GM18858 (cell line): ENCODE data around the gene LUC7L2.
"Not testable (repeated sequence)": the region's sequence is repeated elsewhere in the genome, so short reads cannot be mapped to it uniquely, and the experiment has no call there.

Source experiments
- ATAC-seq: cut with Tn5 transposase; IDR thresholded peaks from one replicate; pipeline ENCODE4 v1.9.1; 2021; ENCODE audit not compliant: unreplicated experiment

The LUC7L2 gene, protein sequence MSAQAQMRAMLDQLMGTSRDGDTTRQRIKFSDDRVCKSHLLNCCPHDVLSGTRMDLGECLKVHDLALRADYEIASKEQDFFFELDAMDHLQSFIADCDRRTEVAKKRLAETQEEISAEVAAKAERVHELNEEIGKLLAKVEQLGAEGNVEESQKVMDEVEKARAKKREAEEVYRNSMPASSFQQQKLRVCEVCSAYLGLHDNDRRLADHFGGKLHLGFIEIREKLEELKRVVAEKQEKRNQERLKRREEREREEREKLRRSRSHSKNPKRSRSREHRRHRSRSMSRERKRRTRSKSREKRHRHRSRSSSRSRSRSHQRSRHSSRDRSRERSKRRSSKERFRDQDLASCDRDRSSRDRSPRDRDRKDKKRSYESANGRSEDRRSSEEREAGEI

DNA sequence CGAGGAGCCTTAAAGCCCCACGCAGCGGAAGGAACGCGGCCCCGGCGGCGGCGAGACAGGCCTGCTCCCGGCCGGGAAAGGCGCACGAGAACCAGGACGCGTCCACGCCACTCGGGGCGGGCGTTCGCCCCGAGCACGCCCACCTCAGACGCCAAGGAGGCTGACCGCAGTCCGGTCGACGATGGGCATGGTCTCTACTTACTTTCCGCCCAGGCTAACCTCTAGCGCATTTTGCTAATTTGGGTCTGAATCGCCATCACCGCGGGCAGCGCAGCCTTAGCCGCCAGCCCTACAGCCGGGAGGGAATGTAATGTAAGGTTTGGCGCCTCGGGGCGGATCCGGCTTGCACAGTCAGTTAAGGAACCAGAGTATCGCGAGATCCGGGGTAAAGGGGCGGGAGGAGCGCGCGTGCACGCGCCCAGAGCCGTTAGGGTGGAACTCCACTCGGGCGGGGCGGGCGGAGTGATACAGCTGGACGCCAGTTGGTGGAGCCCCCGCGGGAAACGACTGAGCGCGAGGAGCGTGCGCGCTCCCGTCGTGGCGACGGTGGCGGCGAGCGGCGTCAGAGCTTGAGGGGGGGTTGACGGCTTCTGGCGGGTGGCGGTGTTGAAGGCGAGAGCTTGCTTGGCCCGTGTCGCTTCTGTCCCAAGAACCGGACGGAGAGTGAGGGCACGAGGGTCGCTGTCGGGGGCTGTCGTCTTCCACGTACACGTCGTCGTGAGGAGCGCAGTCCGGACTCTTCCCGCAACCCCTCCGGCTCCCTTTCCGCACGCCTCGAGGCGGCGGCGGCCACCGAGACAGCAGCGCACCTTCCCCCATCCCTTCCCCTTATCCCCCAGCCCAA, at the start of gene LUC7L2:
LUC7L2 (plus strand) TSS at position 529 of the 844 bp plus-strand sequence. CDS start 368 bp downstream, outside the sequence.
- ATAC-seq, result peak; percentile 63

DNA sequence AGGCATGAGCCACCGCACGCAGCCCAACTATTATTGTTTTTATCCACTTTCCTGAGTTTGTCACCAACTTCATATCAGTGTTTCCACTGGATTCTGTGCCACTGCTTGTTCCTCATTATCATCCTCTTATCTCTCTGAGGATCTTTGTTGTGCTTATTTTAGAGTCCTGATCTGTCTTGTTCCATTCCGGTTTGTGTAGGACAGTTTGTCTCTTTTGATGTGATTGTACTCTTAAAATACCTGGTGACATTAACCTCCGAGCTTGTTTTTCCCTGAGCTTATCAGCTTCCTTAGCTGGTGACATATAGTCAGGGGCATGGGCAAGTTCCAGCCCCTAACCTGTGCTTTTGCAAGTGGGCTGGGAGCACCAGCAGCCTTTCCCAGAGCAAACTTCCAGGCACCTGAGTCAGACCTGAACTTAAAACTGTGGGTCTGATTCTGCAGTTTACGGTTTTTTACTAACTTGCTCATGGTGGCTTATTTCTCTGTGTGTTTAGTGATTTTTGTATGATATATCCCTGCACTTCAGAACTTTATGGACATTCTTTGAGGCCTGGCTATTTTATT, 41.7 kb upstream of the LUC7L2 start:
- no peak for ATAC-seq

DNA sequence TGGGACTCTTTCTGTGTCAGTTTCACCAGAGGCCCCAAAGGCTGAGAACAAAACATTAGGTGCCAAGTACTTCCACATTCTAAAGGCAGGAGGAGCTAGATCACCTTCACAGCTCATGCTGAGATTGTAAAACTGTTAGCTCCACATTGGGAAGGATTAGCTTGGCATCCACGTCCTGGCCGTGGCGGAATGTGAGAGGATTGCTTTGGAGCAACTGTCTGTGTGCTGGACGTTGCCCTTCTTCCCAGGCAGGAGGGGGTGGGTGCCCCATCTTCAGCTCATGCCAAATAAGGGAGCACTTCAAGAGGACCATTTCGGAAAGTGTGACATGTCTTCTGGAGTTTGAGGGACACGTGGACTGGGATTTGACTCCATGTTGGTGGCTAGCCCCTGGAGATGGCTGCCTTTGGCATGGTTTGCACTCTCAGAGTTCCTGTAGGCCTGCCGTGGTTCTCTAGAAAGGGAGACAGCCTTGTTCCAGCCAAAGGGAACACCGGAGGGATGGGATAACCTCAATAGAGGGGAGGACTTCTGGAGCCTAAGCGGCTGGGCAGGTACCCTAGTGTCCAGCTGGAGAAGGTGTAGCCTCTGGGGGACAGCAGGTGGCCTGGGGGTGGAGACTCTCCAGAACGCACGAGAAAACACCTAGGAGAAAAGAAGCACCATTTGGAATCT, 38.5 kb upstream of the LUC7L2 start:
- ATAC-seq, result no peak

DNA sequence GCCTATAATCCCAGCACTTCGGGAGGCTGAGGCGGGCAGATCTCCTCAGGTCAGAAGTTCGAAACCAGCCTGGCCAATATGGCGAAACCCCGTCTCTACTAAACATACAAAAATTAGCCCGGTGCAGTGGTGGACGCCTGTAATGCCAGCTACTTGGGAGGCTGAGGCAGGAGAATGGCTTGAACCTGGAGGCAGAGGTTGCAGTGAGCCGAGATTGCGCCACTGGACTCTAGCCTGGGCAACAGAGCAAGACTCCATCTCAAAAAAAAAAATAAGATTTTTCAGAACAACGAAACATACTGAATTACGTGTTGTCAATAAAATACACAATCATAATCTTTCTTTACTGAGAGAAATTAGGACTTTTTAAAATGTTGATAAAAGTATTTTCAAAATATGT, 35.0 kb upstream of the LUC7L2 start:
- not testable (repeated sequence) for ATAC-seq

DNA sequence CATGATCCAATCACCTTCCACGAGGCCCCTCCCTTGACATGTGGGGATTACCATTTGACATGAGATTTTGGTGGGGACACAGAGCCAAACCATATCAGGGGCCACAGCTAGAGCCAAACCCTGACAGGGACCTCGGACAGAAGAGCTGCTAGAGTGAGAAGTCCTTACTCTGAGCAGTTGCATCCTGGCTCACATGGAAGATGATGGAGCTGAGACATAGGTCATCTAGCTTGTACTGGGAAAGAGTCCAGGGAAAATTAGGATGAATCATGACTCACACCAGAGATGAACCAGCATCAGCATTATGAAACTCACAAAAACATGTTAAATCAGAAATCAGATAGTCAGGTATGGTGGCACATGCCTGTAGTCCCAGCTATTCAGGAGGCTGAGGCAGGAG, 31.3 kb upstream of the LUC7L2 start:
- ATAC-seq, result no peak

DNA sequence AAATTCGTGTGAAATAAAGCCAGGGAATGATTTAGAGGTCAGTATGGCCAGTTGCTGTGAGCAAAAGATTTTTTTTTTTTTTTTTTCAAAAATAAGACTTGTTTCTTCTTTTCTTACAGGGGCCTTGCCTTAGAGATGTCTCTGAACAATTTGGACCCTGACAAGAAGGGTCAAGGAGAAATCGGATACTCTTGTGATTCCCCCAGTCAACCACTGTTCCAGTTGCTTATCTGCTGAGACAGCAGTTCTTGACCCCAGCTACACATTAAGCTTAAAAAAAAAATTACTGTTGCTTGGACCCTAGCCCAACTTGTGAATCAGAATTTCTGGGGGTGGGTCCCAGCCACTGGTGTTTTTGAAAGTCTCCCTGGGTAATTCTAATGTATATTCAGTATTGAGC, 30.6 kb upstream of the LUC7L2 start:
- no peak for ATAC-seq

DNA sequence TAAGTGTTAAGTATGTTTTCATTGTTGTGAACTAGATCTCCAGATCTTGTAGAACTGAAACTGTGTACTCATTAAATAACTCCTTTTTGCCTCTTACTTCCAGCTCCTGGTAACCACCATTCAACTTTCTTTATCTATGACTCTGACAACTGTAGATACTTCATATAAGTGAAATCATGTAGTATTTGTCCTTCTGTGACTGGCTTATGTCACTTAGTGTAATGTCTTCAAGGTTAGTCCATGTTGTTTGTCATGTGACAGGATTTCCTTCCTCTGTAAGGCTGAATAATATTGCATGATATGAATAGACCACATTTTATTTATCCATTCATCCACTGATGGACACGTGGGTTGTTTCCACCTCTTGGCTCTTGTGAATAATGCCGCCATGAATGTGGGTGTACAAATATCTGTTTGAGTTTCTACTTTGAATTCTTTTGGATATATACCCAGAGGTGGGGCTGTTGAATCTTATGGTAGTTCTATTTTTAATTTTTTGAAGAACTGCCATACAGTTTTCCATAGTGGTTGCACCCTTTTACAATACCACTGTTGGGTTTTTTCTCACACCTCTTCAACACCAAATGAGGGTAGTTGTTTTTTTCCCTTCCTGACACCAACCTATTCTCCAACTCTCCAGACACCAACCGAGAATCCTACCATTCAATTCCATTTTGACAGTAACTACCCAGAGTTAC, 29.2 kb upstream of the LUC7L2 start:
- no peak for ATAC-seq

DNA sequence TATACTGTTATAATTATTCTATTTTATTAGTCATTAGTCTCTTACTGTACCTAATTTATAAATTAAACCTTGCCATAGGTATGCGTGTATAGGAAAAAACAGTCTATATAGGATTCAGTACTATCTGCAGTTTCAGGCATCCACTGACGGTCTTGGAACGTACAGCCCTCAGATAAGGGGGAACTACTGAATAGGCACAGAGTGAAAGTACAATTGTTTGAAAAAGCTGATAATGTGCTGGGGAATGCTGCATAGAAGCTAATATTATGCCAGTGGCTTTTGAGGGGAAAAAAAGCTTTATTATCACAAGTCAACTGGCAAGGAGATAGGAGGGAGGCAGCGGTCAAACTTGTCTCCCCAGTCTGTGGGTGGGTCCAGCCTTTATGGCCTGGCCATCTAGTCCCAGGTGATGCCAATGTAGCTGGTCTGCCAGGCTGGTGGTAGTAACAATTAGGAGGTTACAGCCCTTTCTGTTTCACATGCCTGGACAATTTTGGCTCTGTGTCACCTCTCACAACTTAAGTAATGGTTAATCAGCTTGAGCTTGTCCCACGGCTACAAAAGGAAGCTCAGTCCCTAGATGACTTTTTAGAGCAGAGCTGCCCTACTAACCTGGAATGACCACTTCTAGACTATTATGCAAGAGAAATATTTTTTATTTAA, 26.9 kb upstream of the LUC7L2 start:
- ATAC-seq, result no peak

DNA sequence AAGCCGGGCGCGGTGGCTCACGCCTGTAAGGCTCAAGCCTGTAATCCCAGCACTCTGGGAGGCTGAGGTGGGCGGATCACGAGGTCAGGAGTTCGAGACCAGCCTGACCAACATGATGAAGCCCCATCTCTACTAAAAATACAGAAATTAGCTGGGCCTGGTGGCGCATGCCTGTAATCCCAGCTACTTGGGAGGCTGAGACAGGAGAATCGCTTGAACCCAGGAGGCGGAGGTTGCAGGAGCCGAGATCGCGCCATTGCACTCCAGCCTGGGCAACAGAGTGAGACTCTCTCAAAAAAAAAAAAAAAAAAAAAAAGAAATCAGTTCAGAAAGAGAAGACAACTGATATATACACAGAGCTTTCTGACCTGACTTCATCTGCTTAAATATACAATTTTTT, 26.3 kb upstream of the LUC7L2 start:
- ATAC-seq, result not testable (repeated sequence)

DNA sequence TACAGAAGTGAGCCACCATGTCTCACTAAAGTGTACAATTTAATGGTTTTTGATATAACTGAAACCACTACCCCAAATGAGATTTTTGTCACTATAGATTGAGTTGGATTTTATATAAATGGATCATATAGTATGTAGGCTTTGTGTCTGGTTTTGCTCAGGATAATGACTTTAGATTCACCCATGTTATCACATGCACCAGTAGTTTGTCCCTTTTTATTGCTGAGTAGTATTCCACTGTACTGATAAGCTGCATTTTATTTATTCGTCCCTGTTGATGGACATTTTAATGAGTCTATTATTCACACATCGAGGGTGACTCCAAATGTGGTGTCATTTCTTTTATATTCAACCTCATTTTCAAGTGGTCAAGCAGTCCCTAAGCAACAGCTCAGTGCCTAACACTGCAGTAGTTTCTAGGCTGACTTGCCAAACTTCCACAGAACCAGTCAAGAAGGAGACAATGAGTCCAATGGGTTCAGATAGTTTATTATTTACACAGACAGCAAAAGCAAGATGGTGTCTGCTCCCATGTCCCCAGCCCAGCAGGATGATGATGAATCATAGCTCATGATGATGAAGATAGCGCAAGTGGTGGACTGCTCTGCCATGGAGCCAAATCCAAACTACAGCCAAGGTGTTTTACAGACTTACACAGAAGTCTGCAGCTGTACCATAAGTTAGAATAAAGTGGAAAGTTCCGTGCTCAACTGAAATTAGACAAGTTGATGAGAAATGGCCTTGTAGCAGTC, 25.1 kb upstream of the LUC7L2 start:
- ATAC-seq, result no peak

DNA sequence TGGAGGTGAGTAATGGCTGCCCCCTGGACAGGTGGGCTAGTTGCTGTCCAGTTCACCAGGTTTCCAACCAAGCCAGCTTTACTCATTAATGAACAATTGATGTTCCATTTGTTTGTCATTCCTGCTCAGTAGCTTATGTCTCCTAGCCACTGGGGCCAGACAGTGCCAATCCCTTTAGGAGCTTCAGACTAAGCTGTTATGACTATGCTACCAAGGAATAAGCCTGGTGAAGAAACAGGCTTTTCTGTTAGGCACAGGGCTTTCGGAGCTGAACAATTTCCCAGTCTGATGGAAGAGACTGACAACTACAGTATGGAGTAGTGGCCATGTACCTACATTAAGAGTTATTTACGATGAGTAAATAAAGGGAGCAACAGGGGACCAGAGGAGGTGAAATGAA, 20.7 kb upstream of the LUC7L2 start:
- ATAC-seq, result no peak

DNA sequence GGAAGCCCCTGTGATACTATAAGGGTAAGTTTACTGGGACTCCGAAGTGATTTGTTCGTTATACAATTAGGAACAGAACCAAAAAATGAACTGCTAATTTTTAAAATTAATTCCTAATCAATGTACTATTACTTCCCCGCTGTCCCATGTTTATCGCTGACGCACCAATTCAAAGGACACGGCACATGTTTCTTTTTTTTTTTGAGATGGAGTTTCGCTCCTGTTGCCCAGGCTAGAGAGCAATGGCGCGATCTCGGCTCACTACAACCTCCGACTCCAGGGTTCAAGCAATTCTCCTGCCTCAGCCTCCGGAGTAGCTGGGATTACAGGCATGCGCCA, 20.0 kb upstream of the LUC7L2 start:
- no peak for ATAC-seq

DNA sequence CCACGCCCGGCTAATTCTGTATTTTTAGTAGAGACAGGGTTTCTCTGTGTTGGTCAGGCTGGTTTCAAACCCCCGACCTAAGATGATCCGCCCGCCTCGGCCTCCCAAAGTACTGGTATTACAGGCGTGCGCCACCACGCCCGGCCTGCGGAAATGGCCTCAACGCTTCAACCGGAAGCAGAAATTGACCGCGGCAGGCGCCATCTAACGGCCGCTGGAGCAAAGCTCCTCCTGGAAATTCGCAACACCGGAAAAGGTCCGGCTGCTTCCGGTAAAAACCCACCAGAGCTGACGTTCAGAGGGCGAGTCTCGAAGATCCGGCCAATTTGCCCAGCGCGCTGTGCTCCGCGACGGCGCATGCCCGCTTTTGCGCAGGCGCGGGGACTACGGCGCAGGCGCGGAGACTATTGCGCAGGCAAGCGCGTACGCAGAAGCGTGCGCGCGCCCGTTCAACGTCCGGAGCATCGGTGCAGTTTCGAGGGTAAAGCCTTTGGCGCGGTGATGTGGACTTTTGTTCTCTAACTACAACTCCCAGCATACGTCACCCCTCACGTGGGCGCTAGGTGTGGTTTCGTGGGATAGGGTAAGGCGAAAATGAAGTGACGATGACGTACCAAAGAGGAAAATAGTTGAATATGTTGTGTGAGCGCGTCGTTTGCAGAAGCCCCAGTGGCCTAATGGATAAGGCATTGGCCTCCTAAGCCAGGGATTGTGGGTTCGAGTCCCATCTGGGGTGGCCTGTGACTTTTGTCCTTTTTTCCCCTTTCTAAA, 19.5 kb upstream of the LUC7L2 start:
- ATAC-seq, result peak; percentile 84

DNA sequence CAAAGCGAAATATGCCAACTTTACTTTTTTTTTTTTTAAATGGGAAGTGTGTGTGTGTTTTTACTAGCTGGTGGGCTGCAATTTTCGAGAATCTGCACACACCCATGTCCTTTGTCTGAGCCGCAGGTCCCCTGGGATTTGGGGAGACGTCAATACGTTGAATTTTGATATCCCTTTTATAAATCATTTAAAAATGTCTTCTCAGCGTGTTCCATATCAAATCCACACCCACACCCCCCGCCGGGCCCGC, 19.0 kb upstream of the LUC7L2 start:
- ATAC-seq, result no peak

DNA sequence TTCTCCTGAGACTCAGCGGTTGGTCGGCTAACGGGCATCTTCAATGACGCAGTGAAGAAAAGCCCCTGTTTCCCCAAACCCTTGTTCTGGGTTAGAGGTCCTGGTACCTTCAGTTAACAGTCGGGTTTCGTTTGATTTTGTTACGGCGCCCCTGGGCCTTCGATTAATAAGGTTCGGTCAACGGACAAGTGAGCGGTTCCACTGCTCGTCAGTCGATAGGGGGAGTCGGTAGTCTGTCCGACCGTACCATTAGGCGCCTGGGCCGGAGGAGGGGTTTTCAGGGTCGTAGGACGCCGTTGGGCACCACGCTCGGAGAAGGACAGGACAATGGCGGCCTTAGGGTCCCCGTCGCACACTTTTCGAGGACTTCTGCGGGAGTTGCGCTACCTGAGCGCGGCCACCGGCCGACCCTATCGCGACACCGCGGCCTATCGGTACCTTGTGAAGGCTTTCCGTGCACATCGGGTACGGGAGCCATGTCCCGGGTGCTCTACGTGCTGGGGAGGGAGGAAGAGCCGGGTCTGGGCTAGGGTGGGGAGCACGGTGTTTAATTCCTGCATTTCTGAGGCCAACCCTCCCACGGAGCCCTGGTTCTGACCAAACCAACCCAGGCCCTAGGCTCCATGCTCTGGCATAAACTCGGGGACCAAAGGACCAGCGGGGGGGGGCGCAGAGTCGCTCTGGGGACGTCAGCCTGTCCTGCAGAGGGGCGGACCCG, 18.5 kb upstream of the LUC7L2 start, which contains the start of gene FMC1:
FMC1 (plus strand) TSS at position 280 of the 718 bp plus-strand sequence; CDS start at position 328, 48 bp downstream.
- ATAC-seq, result peak; percentile 35

DNA sequence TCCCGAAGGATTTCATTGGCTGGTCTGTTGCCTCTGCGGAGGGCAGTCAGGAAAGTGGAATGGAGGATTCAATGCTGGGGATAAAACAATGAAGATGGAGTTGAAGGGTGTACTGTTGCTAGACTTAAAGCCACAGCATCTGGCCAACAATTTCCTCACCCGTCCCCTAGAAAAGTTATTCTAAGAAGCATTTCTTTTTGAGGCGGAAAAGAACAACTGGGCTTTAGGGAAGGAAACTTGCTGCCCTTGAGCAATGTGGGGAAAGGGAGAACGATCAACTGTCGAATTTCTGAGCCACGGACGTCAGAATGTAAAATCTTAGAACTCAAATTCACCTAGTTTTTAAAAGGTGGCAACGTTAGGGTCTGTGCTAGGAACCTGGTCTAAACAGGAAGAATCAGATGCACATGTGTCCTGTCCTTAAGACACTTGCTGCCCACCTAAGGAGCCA, 17.9 kb upstream of the LUC7L2 start:
- ATAC-seq, result no peak

DNA sequence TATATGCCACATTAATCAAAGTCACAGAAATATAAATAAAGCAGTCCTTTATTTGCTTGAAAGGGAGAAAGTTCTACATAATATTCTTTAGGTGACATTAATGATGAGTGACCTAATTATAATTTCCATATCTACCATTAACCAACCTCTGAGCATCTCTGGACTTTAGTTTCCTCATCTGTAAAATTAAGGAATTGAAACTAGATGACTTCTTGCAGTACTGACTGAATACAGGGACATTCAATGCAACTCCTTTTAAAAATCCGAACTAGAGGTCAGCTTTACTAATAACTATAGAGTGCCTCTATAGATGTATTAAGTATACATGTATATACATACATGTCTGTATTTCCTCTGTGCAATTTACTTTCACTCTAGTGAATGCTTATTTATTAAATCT, 14.7 kb upstream of the LUC7L2 start:
- ATAC-seq, result no peak

DNA sequence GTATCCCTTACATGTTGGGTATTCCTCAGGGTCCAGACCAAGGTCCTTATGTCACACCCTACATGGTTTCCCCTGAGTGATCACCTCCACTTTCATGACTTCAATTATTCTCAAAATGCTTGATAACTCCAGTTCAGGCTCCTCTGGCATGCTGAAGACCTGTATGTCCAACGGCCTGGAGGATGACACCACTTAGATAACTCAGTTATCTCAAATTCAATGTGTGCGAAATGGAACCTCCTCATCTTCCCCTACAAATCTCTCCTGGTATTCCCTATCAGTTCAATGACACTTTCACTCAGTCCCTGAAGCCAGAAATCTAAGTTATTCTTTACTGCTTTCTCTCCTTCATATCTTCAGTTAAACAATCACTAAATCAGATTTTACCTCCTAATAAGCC, 8.7 kb upstream of the LUC7L2 start:
- no peak for ATAC-seq
